ENCODE results near the gene NEMP1. TPM values are rescaled to one million over a fixed set of nuclear protein-coding genes. Genes with fewer than 3 reads are reported as not detected.

NEMP1 gene
- total and polyA plus RNA-seq, 10 of the 15 experiments (the other 5 are each of a cell fraction or from before 2014, with no cell fraction given): 4.0 to 45.9 (median 19.8) TPM

GRCh38 chr12:57010627-57011247 lies 67.9 kb downstream of the NEMP1 start (continued):
- no peak for TF ChIP-seq CTCF (IDR thresholded peaks at IDR 0.05 in 2 of 3, conservative IDR thresholded peaks at IDR 0.05 in 1 of 3; ENCODE audit: control insufficient read depth in 2 of 3, extremely low read depth in 1 of 3, insufficient read depth in 1 of 3, low read depth in 3 of 3, low read length in 3 of 3)
- TF ChIP-seq SMAD5 (IDR thresholded peaks at IDR 0.05; ENCODE audit: low read depth): no peak

- SMC1A ChIA-PET (ENCODE audit: uncharacterized antibody, unreplicated experiment): interaction anchor here (1.0 to 12.3 kb wide), 4 partner anchors 51 to 251 kb away, joined by 3 to 125 read pairs (median 46); partner anchors contain the start of genes HSD17B6 and STAT6
- ATAC-seq (no peak), FAIRE-seq (no peak), DNase-seq (ENCODE audit: low read depth, low spot score) (no peak)
- Histone ChIP-seq H3K27me3 (replicated peaks in 1 of 2; ENCODE audit: control insufficient read depth in 2 of 2, insufficient read depth in 2 of 2, low read length in 1 of 2) (no peaks in the 10 kb centered on the region), H3K4me1 (ENCODE audit: control insufficient read depth, insufficient read depth, low read length) (peaks cover 26% of the 10 kb centered on the region), H3K9ac (ENCODE audit: control insufficient read depth, insufficient read depth, low read length) (no peak overlapping the region), H4K20me1 (ENCODE audit: control insufficient read depth, insufficient read depth) (no peaks in the 10 kb centered on the region), H3K27ac (ENCODE audit: control insufficient read depth, insufficient read depth) (no peak overlapping the region), H3K9me3 (replicated peaks; ENCODE audit: control insufficient read depth, insufficient read depth, low read length) (no peaks in the 10 kb centered on the region), H2AFZ (ENCODE audit: control insufficient read depth, low read depth, low read length) (no peak overlapping the region), H3K4me3 (no peak overlapping the region), H3K36me3 (ENCODE audit: control insufficient read depth in 2 of 2, insufficient read depth in 2 of 2, low read length in 1 of 2) (no peaks in the 10 kb centered on the region), H3K79me2 (ENCODE audit: control insufficient read depth, insufficient read depth, low read length) (peaks cover 6% of the 10 kb centered on the region), H3K4me2 (ENCODE audit: control insufficient read depth, insufficient read depth) (no peak overlapping the region)
- CTCF ChIA-PET: interaction anchor here (1.0 to 9.5 kb wide), 7 partner anchors 8 to 173 kb away, joined by 3 to 117 read pairs (median 5); partner anchors contain the start of gene STAT6
- WGBS (ENCODE audit: insufficient coverage, insufficient replicate concordance, low lambda C conversion rate, missing lambda C conversion rate): 74% methylated on average over 5 of the region's 5 CpGs
- POLR2A ChIA-PET: no interaction called here
- in situ Hi-C loops (cut with MboI): no loop called here
- RAD21 ChIA-PET (ENCODE audit: unreplicated experiment): interaction anchor here (1.3 to 3.1 kb wide), 6 partner anchors 24 to 284 kb away, joined by 3 to 8 read pairs (median 4); partner anchors contain the start of genes NACA and STAT6
- intact Hi-C loops (cut with micrococcal nuclease; ENCODE audit: unreplicated experiment): loop anchor here (2.0 kb wide), 1 partner anchor 173 kb away; no protein-coding TSS in a partner anchor
- BruUV-seq (replicated peaks): no TSS peak
- TF ChIP-seq ZSCAN29 (IDR thresholded peaks at IDR 0.05) (no peak), CUX1 (IDR thresholded peaks at IDR 0.05; ENCODE audit: insufficient replicate concordance, low read depth, low read length) (no peak), SMAD1 (IDR thresholded peaks at IDR 0.05; ENCODE audit: low read depth, partially characterized antibody) (no peak), CHD4 (IDR thresholded peaks at IDR 0.05) (no peak), RBBP5 (conservative IDR thresholded peaks at IDR 0.05) (no peak), PKNOX1 (IDR thresholded peaks at IDR 0.05) (no peak), DPF2 (IDR thresholded peaks at IDR 0.05) (no peak), ZZZ3 (IDR thresholded peaks at IDR 0.05; ENCODE audit: control insufficient read depth, insufficient read length, low read depth) (no peak), ATF2 (IDR thresholded peaks at IDR 0.05; ENCODE audit: low read length) (no peak)
Measured at GRCh38 chr12:57009949-57010626, 68.5 kb downstream of the NEMP1 start.
